ENCODE results near the gene MAB21L4. TPM values are rescaled to one million over a fixed set of nuclear protein-coding genes. Genes with fewer than 3 reads are reported as not detected.
A peak's percentile ranks its signal among the peaks of the same experiment; 100 is the strongest.

MAB21L4 gene
- total and polyA plus RNA-seq, 2 donors from 2014 or later = 6.1 to 28.5 TPM

DNA sequence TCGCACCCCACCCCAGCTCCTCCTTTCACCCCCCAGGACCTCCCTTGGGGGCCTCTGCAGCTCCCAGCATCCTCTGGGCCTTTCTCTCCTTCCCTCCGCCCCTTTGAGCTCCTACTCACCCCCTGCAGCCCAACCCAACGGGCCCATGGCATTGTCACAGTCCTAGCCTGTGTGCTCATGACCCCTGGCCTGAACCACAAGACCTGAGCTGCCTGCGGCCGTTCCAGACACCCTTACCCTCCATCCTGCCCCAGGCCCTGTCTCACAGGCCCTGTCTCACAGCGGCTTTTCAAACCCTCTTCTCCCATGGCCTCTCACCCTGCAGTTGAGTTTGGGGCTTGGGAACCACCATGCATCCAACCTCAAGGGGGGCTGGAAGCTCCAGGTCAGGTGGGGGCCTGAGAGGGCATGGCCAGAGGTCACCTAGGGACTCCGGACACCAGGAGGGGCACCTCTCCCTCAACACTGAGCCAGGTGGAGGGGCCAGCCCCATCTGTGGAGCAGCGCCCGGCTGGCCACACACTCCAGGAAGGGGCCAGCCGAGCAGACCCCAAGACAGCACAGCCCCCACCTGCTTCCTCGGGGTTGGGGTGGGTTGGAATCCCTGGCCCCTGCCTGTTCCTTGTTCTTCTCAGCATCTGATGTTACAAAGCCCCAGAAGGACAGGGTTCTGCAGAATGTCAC, 6.9 kb downstream of the MAB21L4 start:
- DNase-seq (peak in 1 of 5 donors; percentile 62), FAIRE-seq (no peak)
- intact Hi-C loops (cut with DNase I) = no loop called here
- H3K27me3 ChIP-seq (ENCODE audit: control insufficient read depth, insufficient read depth, low read length) = no peaks in the 10 kb centered on the region
- H3K9me3 ChIP-seq (ENCODE audit: control insufficient read depth in 2 of 3, insufficient read depth in 1 of 3, low read length in 3 of 3) = no peaks in the 10 kb centered on the region
- H3K36me3 ChIP-seq (ENCODE audit: control insufficient read depth in 2 of 3, insufficient read depth in 3 of 3, low read length in 3 of 3) = no peaks in the 10 kb centered on the region
- no peak overlapping the region for H3K9ac ChIP-seq (ENCODE audit: low read length in 3 of 3)
- TF ChIP-seq, protein P1, sequence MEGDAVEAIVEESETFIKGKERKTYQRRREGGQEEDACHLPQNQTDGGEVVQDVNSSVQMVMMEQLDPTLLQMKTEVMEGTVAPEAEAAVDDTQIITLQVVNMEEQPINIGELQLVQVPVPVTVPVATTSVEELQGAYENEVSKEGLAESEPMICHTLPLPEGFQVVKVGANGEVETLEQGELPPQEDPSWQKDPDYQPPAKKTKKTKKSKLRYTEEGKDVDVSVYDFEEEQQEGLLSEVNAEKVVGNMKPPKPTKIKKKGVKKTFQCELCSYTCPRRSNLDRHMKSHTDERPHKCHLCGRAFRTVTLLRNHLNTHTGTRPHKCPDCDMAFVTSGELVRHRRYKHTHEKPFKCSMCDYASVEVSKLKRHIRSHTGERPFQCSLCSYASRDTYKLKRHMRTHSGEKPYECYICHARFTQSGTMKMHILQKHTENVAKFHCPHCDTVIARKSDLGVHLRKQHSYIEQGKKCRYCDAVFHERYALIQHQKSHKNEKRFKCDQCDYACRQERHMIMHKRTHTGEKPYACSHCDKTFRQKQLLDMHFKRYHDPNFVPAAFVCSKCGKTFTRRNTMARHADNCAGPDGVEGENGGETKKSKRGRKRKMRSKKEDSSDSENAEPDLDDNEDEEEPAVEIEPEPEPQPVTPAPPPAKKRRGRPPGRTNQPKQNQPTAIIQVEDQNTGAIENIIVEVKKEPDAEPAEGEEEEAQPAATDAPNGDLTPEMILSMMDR (IDR thresholded peaks at IDR 0.05; ENCODE audit: borderline replicate concordance, extremely low read depth, insufficient read depth) = no peak
- peaks cover 0 to 6% (median 0%) of the 10 kb centered on the region in 3 donors for H3K4me1 ChIP-seq (ENCODE audit: control insufficient read depth in 2 of 3, insufficient read depth in 2 of 3, low read depth in 1 of 3, low read length in 3 of 3)
- H3K27ac ChIP-seq (ENCODE audit: low read depth in 2 of 2, low read length in 2 of 2) = no peak overlapping the region
- H3K4me3 ChIP-seq (ENCODE audit: low read length in 3 of 3) = no peak overlapping the region

DNA sequence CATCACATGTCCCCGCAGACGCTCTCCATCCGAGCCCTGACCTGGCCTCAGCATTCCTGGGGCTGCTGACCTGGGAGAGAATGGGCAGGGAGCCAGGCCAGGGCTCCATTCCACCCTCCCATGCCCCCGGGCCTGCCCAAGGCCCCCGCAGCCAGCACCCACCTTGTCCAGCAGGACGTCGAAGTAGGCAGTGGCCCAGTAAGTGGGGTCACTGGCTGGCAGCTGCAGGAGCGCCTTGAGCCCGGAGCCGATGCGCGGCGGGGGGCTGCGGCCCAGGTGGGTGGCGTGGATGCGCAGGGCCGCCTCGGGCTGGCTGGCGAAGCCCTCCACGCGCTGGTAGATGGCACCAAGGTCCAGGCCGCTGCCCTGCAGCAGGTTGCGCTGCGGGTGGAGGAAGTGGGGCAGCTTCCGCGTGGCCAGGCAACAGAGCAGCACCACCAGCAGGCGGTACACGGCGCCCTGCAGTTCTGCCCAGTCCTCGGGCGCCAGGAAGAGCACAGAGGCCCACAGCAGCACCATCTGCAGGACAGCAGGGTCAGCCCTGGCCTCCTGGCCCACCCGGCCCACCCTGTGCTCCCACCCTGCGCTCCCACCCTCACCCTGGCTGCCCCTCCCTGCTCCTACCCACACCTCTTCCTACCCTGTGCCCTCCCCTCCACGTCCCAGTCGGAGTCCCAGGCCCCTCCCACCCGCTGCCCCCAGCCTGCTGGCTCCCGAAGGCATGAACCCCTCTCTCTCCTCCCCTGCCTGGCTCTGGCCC, 7.6 kb downstream of the MAB21L4 start:
- Histone ChIP-seq H3K36me3 (ENCODE audit: control insufficient read depth in 2 of 3, insufficient read depth in 3 of 3, low read length in 3 of 3) (no peaks in the 10 kb centered on the region), H3K27ac (ENCODE audit: low read depth in 2 of 2, low read length in 2 of 2) (no peak overlapping the region), H3K27me3 (ENCODE audit: control insufficient read depth, insufficient read depth, low read length) (no peaks in the 10 kb centered on the region), H3K9ac (ENCODE audit: low read length in 3 of 3) (no peak overlapping the region), H3K4me3 (ENCODE audit: low read length in 3 of 3) (no peak overlapping the region), H3K9me3 (ENCODE audit: control insufficient read depth in 2 of 3, insufficient read depth in 1 of 3, low read length in 3 of 3) (no peaks in the 10 kb centered on the region), H3K4me1 (ENCODE audit: control insufficient read depth in 2 of 3, insufficient read depth in 2 of 3, low read depth in 1 of 3, low read length in 3 of 3) (no peaks in the 10 kb centered on the region)
- intact Hi-C loops (cut with DNase I) = no loop called here
- DNase-seq (peak in 2 of 5 donors; percentile 34 to 71), FAIRE-seq (no peak)
- TF ChIP-seq, protein P1 (IDR thresholded peaks at IDR 0.05; ENCODE audit: borderline replicate concordance, extremely low read depth, insufficient read depth) = peak; percentile 11

- Histone ChIP-seq H3K27ac (ENCODE audit: low read depth in 2 of 2, low read length in 2 of 2) (no peak overlapping the region), H3K4me1 (ENCODE audit: control insufficient read depth in 2 of 3, insufficient read depth in 2 of 3, low read depth in 1 of 3, low read length in 3 of 3) (no peaks in the 10 kb centered on the region), H3K4me3 (ENCODE audit: low read length in 3 of 3) (no peak overlapping the region), H3K27me3 (ENCODE audit: control insufficient read depth, insufficient read depth, low read length) (no peaks in the 10 kb centered on the region), H3K36me3 (ENCODE audit: control insufficient read depth in 2 of 3, insufficient read depth in 3 of 3, low read length in 3 of 3) (no peaks in the 10 kb centered on the region), H3K9ac (ENCODE audit: low read length in 3 of 3) (no peak overlapping the region), H3K9me3 (ENCODE audit: control insufficient read depth in 2 of 3, insufficient read depth in 1 of 3, low read length in 3 of 3) (no peaks in the 10 kb centered on the region)
- DNase-seq (peak in 2 of 5 donors; percentile 18 to 40), FAIRE-seq (no peak)
- TF ChIP-seq, protein P1 (IDR thresholded peaks at IDR 0.05; ENCODE audit: borderline replicate concordance, extremely low read depth, insufficient read depth) = no peak
- intact Hi-C loops (cut with DNase I) = no loop called here
These were observed 8.3 kb downstream of the MAB21L4 start for GRCh38 chr2:240887631-240888030.

Data from kidney (tissue), 14 donors.